K562 (cell line): ENCODE data around the gene REM2. TPM values are rescaled to one million over a fixed set of nuclear protein-coding genes. Genes with fewer than 3 reads are reported as not detected.
A peak's percentile ranks its signal among the peaks of the same experiment; 100 is the strongest.

Experiments used
- BMI1 ChIP-seq: fragments of 150-350 bp; IDR thresholded peaks from 2 replicates; pipeline ENCODE4 v1.6.1; 2014; ENCODE audit warnings: low read length
- CBX1 ChIP-seq: sonication (generic); IDR thresholded peaks from 2 replicates; pipeline ENCODE4 v1.6.1; 2016; ENCODE audit warnings: antibody characterized with exemption, low read depth, mild to moderate bottlenecking
- CBX8 ChIP-seq: fragments of 200-600 bp; sonication (generic); IDR thresholded peaks from 2 replicates; pipeline ENCODE4 v1.6.1; 2012; ENCODE audit warnings: borderline replicate concordance, mixed run types, low read depth, mild to moderate bottlenecking, moderate library complexity, mixed read lengths, low read length, control low read depth, inconsistent platforms; ENCODE audit not compliant: poor library complexity, severe bottlenecking; ENCODE audit errors: extremely low read depth
- EP300 ChIP-seq: IDR thresholded peaks from 2 replicates; pipeline ENCODE4 v1.6.1; 2012; ENCODE audit warnings: low read length, improper control_type of control experiment
- EZH2 ChIP-seq: IDR thresholded peaks from 2 replicates; pipeline ENCODE4 v1.6.1; 2012; ENCODE audit warnings: low read depth, mild to moderate bottlenecking, inconsistent platforms, low read length, borderline replicate concordance
- FOXA3 ChIP-seq, 2 experiments: fragments of 450-650 bp in 1 of 2; sonication (generic) in 1 of 2; formaldehyde crosslinking; IDR thresholded peaks in 1 of 2; conservative IDR thresholded peaks in 1 of 2; 2 replicates each; pipeline versions ENCODE4 v1.4.0 to v1.8.0; 2020 to 2022; ENCODE audit warnings: mild to moderate bottlenecking in 2 of 2, missing genetic modification reagents in 1 of 2
- HDAC2 ChIP-seq: fragments of 450-650 bp; IDR thresholded peaks from 2 replicates; pipeline ENCODE4 v1.6.1; 2016; ENCODE audit warnings: mild to moderate bottlenecking
- MTA3 ChIP-seq: fragments of 450-650 bp; formaldehyde crosslinking; IDR thresholded peaks from 2 replicates; pipeline ENCODE4 v1.6.1; 2017; ENCODE audit warnings: mild to moderate bottlenecking, borderline replicate concordance
- NFE2 ChIP-seq: IDR thresholded peaks from 2 replicates; pipeline ENCODE4 v1.6.1; 2014; ENCODE audit warnings: antibody characterized with exemption, low read depth
- NR1H2 ChIP-seq: sonication (generic); formaldehyde crosslinking; IDR thresholded peaks from 2 replicates; pipeline ENCODE4 v1.4.0; 2020; ENCODE audit warnings: mild to moderate bottlenecking, missing genetic modification reagents
- NUFIP1 ChIP-seq: fragments of 450-650 bp; IDR thresholded peaks from 2 replicates; pipeline ENCODE4 v1.6.1; 2018; ENCODE audit not compliant: partially characterized antibody
- PCBP1 ChIP-seq: fragments of 200-400 bp; formaldehyde crosslinking; IDR thresholded peaks from 2 replicates; pipeline ENCODE4 v1.6.1; 2018; ENCODE audit warnings: mild to moderate bottlenecking, low read depth, low read length; ENCODE audit not compliant: poor library complexity, severe bottlenecking
- PHB2 ChIP-seq: fragments of 450-650 bp; IDR thresholded peaks from 2 replicates; pipeline ENCODE4 v1.6.1; 2017; ENCODE audit warnings: low read depth
- POU5F1 ChIP-seq: fragments of 150-350 bp; IDR thresholded peaks from 2 replicates; pipeline ENCODE4 v1.6.1; 2014; ENCODE audit warnings: borderline replicate concordance, low read length, low read depth, mild to moderate bottlenecking; ENCODE audit not compliant: partially characterized antibody
- PURB ChIP-seq: sonication (generic); formaldehyde crosslinking; IDR thresholded peaks from 2 replicates; pipeline ENCODE4 v1.9.0; 2021; ENCODE audit warnings: low read depth, mild to moderate bottlenecking, missing genetic modification reagents
- RBFOX2 ChIP-seq: fragments of 200-400 bp; formaldehyde crosslinking; IDR thresholded peaks from 2 replicates; pipeline ENCODE4 v1.6.1; 2017; ENCODE audit warnings: low read depth, mild to moderate bottlenecking, low read length, moderate library complexity
- SREBF1 ChIP-seq: fragments of 150-350 bp; IDR thresholded peaks from 2 replicates; pipeline ENCODE4 v1.6.1; 2014; ENCODE audit warnings: antibody characterized with exemption, low read depth, low read length, borderline replicate concordance
- SRF ChIP-seq, 2 experiments: fragments of 250-450, 450-650 bp in 1 of 2; sonication (Bioruptor Pico) in 1 of 2; sonication (generic) in 1 of 2; formaldehyde crosslinking; IDR thresholded peaks; 2 replicates each; pipeline versions ENCODE4 v1.5.0 to v1.5.1; 2020 to 2022; ENCODE audit warnings: mild to moderate bottlenecking in 1 of 2, missing genetic modification reagents in 1 of 2
- STAT5B ChIP-seq: fragments of 250-450 bp; sonication (Bioruptor Pico); IDR thresholded peaks from 2 replicates; pipeline ENCODE4 v1.8.0; 2021; ENCODE audit warnings: mild to moderate bottlenecking, inconsistent platforms
- TFAM ChIP-seq: fragments of 250-450 bp; sonication (Bioruptor Pico); conservative IDR thresholded peaks from 2 replicates; pipeline ENCODE4 v1.5.0; 2021; ENCODE audit warnings: mild to moderate bottlenecking, moderate library complexity
- TOE1 ChIP-seq, 2 experiments: fragments of 450-650 bp in 1 of 2; sonication (generic) in 1 of 2; formaldehyde crosslinking in 1 of 2; IDR thresholded peaks; 2 replicates each; pipeline versions ENCODE4 v1.7.1 to v1.8.0; 2016 to 2022; ENCODE audit warnings: borderline replicate concordance in 2 of 2, mild to moderate bottlenecking in 2 of 2, antibody characterized with exemption in 1 of 2, inconsistent platforms in 1 of 2, low read depth in 1 of 2, missing genetic modification reagents in 1 of 2, moderate library complexity in 1 of 2
- ZNF143 ChIP-seq: sonication (generic); formaldehyde crosslinking; IDR thresholded peaks from 2 replicates; pipeline ENCODE4 v1.9.0; 2022; ENCODE audit warnings: mild to moderate bottlenecking, missing genetic modification reagents
- ZNF766 ChIP-seq: fragments of 200-800 bp; sonication (Bioruptor generic); conservative IDR thresholded peaks from 2 replicates; pipeline ENCODE4 v1.6.1; 2016; ENCODE audit warnings: missing genetic modification characterization, missing compliant biosample characterization
- polyA plus RNA-seq, 8 experiments: library from polyadenylated mRNA; depleted of rRNA in 4 of 8; stranded (reverse) in 5 of 8; unstranded in 3 of 8; fragments of >200 nt; fragmentation: Nextera tagmentation in 2 of 8; fragmentation: Illumina TruSeq in 1 of 8; extraction: Ambion mirVana in 2 of 8; extraction: Trizol in 1 of 8; gene quantifications; 2 replicates each; pipeline versions ENCODE4 v1.2.1 to v1.2.3, GENCODE V29; 2011 to 2014; ENCODE audit warnings: inconsistent platforms in 1 of 8, missing spikeins in 1 of 8
- total RNA-seq, 7 experiments: library from RNA; depleted of rRNA in 6 of 7; stranded (reverse); fragments of >200 nt in 6 of 7; fragmentation: Illumina TruSeq in 2 of 7; extraction: Trizol in 2 of 7; gene quantifications; 2 replicates each; pipeline versions ENCODE4 v1.2.1 to v1.2.3, GENCODE V29; 2011 to 2021; ENCODE audit warnings: low replicate concordance in 1 of 7
- TF ChIP-seq, protein P1 (sequence below): sonication (generic); formaldehyde crosslinking; IDR thresholded peaks from 2 replicates; pipeline ENCODE4 v1.8.0; 2022; ENCODE audit warnings: mild to moderate bottlenecking, missing genetic modification reagents

Gene REM2
- total and polyA plus RNA-seq, 9 of the 15 experiments (the other 6 are each of a cell fraction or from before 2014, with no cell fraction given), result 0.18 to 1.0 (median 0.38) TPM

GRCh38 chr14:22897357-22897756, 14.3 kb downstream of the REM2 start (continued):
- no peak for TF ChIP-seq FOXA3 (CRISPR knock-in tag; conservative IDR thresholded peaks at IDR 0.05 in 1 of 2, IDR thresholded peaks at IDR 0.05 in 1 of 2)
- TF ChIP-seq EZH2, result no peak
- no peak for TF ChIP-seq NFE2
- TF ChIP-seq, protein P1, sequence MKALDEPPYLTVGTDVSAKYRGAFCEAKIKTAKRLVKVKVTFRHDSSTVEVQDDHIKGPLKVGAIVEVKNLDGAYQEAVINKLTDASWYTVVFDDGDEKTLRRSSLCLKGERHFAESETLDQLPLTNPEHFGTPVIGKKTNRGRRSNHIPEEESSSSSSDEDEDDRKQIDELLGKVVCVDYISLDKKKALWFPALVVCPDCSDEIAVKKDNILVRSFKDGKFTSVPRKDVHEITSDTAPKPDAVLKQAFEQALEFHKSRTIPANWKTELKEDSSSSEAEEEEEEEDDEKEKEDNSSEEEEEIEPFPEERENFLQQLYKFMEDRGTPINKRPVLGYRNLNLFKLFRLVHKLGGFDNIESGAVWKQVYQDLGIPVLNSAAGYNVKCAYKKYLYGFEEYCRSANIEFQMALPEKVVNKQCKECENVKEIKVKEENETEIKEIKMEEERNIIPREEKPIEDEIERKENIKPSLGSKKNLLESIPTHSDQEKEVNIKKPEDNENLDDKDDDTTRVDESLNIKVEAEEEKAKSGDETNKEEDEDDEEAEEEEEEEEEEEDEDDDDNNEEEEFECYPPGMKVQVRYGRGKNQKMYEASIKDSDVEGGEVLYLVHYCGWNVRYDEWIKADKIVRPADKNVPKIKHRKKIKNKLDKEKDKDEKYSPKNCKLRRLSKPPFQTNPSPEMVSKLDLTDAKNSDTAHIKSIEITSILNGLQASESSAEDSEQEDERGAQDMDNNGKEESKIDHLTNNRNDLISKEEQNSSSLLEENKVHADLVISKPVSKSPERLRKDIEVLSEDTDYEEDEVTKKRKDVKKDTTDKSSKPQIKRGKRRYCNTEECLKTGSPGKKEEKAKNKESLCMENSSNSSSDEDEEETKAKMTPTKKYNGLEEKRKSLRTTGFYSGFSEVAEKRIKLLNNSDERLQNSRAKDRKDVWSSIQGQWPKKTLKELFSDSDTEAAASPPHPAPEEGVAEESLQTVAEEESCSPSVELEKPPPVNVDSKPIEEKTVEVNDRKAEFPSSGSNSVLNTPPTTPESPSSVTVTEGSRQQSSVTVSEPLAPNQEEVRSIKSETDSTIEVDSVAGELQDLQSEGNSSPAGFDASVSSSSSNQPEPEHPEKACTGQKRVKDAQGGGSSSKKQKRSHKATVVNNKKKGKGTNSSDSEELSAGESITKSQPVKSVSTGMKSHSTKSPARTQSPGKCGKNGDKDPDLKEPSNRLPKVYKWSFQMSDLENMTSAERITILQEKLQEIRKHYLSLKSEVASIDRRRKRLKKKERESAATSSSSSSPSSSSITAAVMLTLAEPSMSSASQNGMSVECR (CRISPR knock-in tag), result no peak
- peak; percentile 86; the same call in 1 of the 2 replicates for TF ChIP-seq PHB2
- TF ChIP-seq NUFIP1, result no peak
- no peak for TF ChIP-seq TFAM (CRISPR knock-in tag)
- no peak for TF ChIP-seq SREBF1
- no peak for TF ChIP-seq CBX1
- TF ChIP-seq HDAC2, result peak; percentile 69; the same call in 1 of the 2 replicates
- no peak for TF ChIP-seq TOE1 (IDR thresholded peaks at IDR 0.05; ENCODE audit: borderline replicate concordance)
- no peak for TF ChIP-seq TOE1 (CRISPR knock-in tag; IDR thresholded peaks at IDR 0.05; ENCODE audit: borderline replicate concordance, low read depth)
- no peak for TF ChIP-seq ZNF766 (CRISPR knock-in tag)
- no peak for TF ChIP-seq POU5F1
- no peak for TF ChIP-seq NR1H2 (CRISPR knock-in tag)
- TF ChIP-seq MTA3, result peak; percentile 71; the same call in 1 of the 2 replicates
- no peak for TF ChIP-seq STAT5B
- no peak for TF ChIP-seq PCBP1
- no peak for TF ChIP-seq PURB
- no peak for TF ChIP-seq SRF (CRISPR knock-in tag; IDR thresholded peaks at IDR 0.05)
- peak; percentile 80; the same call in 1 of the 2 replicates for TF ChIP-seq EP300
- TF ChIP-seq BMI1, result no peak
- no peak for TF ChIP-seq CBX8
- no peak for TF ChIP-seq ZNF143 (CRISPR knock-in tag)
- TF ChIP-seq RBFOX2, result no peak
